ENCODE results near the gene BEND3.

- TF ChIP-seq POLR2A (IDR thresholded peaks at IDR 0.05) (no peak), POLR2AphosphoS5 (IDR thresholded peaks at IDR 0.05) (no peak), EP300 (IDR thresholded peaks at IDR 0.05) (no peak)
- TF ChIP-seq, protein P1, sequence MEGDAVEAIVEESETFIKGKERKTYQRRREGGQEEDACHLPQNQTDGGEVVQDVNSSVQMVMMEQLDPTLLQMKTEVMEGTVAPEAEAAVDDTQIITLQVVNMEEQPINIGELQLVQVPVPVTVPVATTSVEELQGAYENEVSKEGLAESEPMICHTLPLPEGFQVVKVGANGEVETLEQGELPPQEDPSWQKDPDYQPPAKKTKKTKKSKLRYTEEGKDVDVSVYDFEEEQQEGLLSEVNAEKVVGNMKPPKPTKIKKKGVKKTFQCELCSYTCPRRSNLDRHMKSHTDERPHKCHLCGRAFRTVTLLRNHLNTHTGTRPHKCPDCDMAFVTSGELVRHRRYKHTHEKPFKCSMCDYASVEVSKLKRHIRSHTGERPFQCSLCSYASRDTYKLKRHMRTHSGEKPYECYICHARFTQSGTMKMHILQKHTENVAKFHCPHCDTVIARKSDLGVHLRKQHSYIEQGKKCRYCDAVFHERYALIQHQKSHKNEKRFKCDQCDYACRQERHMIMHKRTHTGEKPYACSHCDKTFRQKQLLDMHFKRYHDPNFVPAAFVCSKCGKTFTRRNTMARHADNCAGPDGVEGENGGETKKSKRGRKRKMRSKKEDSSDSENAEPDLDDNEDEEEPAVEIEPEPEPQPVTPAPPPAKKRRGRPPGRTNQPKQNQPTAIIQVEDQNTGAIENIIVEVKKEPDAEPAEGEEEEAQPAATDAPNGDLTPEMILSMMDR (IDR thresholded peaks at IDR 0.05), result no peak
Observed at GRCh38 chr6:107066697-107067659, 48.3 kb downstream of the BEND3 start.
